Ammon's horn (tissue), 1 donor: Measurements from ENCODE around the gene ACP6.

Experiments
- DNase-seq: peaks from one replicate; pipeline ENCODE4 v3.0.0-alpha.2; 2016; ENCODE audit warnings: low spot score

The ACP6 gene

DNA sequence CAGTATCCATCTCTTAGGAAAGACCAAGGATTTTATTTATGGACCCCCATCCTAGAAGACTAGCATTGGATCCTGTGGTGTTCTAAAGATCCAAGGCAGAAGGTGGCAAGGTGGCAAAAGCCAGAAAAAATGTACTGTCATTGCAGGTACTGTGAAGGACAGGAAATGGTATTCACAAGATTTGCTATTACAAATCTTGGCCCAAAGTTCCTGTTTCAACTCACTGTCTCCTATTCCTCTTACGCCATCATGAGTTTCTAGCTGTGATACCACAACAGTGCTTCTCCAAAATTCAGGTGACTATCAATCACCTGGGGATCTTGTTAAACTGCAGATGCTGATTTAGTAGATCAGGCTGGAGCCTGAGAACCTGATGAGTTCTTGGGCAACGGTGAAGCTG is 21.4 kb downstream of the ACP6 start:
- DNase-seq, result no peak

DNA sequence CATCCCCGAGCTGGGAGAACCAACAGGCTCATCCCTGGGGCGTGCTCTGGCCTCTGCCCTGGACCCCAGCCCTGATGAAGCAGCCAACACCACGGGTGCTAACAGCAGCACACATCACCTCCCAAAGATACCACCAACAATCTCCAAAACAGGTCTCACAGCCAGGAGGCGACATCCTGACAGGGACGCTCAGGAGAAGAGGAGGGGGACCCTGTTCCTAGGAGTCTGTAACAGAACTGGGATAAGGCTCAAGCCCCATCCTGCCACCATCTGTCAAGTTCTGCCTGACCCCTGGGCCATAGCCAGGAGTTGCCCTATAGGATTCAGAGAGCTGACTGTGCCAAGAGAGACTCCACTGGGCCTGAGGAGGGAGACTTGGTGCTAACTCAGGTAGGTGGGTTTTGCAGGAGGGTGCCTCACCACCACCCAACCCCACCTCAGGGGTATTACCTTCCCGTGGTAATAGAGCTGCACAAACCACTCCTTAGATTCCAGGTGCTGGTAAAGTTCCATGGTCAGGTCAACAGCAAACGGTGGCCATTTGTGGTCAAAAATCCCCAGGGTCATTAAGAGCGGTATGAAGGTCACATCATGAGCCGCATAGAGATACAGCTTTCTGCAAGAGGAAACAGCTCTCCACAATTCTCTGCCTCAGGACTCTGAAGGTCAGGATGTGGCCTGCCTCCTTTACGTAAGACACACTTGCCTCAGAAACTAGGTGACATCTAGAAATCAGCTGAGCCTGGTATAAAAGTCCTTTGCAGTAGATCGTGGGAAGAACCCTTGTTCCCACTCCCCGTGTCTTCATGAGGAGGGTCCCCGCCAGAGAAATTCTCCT is 22.3 kb downstream of the ACP6 start:
- DNase-seq, result no peak

DNA sequence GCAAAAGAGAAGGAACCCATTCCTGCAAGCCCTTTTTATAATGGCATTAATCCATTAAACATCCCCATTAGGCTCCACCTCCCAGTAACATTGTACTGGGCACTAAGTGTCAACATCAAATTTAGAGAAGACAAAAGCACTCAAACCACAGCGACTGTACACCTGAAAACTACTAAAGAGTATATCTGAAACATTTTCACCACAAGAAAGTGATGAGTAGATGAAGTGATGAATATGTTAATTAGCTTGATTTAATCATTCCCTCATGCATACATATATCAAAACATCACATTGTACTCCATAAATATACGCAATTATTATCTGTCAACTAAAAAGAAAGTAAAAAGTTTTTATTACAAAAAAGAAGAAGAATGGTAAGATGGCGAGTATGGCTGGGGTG is 26.4 kb downstream of the ACP6 start:
- no peak for DNase-seq

DNA sequence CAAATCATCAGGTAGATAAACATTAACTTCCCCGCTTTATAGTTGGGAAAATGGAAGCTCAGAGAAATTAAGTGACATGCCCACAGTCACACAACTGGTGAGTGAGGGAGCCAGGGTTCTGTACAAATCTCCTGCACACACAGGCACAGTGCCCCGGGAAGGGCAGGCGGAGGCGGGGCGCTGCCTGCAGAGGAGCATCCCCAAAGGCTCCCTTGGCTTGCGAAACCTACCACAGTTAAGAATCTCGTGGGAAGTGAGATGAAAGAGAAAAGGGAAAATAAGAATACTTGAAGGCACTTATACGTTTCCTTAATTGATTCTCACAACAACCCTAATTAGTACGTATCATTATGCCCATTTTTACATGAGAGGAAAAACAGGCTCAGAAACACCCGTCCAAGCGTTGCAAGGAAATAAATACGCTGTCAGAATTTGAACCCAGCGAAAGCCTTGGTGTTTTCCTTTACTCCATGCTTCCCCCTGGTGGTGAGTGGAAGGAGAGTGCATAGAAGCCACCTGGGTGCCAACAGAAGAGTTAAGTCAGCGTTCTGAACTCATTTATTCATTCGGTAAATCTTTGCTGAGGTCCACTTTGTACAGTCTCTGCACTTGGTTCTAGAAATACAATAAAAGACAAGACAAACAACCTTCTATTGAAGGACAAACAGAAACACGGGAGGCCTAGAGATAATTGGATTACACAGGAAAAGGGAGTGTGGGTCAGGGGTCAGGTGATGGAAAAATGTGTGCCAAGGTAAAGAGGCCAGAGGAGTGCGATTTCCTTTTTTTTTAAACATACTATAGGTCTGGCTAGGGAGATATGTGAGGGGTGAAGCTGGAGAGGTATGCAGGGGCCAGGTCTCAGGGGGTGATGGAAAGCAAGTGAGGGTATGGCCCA is 28.4 kb downstream of the ACP6 start:
- peak; percentile 51 for DNase-seq

DNA sequence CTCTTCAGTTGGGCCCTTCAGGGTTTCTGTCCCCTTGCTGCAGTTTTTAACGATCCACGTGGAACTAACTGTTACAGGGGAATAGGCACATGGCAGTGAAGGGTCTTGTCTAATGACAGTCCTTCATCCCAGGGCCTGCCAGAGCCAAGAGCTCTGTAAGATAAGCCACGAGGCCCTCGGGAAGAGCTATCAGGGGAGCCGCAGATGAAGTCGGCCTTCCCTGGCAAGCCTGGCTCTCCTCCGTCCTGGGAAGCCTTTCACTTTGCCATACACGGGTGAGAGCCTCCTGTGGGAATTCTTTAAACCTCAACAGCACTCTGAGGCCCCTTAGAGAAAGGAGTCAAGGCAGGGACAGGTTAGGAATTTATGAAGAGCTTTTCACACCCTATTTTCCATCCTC is 29.0 kb downstream of the ACP6 start:
- no peak for DNase-seq

DNA sequence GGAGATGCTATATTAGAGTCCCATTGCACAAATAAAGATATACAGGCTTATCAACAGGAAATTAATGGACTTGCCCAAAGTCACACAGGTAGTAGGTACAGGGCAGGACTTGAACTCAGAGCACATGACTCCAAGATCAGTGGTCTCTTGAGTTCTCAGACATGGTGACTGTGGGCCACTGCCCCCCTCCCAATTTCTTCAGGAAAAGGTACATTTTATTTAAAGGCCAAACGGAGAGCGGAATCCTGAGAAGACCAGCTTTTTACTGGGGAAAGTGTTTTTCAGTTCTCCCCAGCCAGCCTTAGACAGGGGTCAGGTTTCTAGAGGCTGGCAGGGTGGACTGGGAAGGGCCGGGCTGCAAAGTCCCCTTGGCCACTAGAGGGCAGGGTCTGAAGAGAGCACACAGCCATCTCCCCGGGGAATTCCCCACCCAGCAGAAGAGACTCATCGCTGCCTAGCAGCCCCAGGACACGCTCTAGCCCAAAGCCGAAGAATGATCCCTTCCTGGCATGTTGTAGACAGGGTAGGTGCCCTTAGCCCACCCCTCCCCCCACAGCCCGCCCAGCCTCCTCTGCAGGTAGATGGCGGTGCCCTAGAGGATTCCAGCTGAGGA is 29.7 kb downstream of the ACP6 start:
- DNase-seq, result peak; percentile 72

DNA sequence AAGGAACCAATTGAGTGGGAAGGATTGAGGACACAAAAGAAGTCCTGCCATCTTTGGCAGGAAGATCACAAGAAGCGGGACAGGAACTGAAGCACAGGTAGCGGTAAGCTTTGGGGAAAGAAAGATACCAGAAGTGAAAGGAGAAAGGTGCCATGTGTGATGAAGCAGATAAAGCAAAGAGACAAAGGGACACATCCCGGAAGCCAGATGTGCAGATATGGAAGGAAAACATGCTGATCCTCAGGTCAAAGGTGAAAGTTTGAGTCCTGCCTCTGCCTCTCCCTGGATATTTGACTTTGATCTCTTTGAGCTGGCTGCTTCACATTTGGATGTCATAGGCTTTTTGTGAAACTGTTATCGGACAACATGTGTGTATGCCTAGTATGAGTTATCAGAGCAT is 34.0 kb downstream of the ACP6 start:
- DNase-seq, result no peak

DNA sequence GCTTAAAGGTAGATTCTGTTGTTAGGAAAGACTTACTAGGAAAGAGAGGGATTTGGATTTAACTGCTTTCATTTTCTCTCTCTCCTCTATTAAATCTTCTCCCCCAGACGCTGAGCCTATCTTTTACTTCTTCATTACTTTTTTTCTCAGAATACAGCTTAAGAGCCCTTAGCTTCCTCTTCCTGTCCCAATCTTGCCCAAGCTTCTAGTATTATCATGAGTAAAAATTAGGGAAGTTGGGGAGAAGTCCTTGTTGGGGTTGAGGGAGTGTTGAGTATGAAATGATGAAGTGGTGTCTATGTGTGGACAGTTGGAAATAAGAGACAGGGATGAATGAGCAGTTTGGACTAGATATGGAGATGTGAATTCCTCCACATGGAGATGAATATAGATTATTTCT is 35.0 kb downstream of the ACP6 start:
- DNase-seq, result peak; percentile 37

DNA sequence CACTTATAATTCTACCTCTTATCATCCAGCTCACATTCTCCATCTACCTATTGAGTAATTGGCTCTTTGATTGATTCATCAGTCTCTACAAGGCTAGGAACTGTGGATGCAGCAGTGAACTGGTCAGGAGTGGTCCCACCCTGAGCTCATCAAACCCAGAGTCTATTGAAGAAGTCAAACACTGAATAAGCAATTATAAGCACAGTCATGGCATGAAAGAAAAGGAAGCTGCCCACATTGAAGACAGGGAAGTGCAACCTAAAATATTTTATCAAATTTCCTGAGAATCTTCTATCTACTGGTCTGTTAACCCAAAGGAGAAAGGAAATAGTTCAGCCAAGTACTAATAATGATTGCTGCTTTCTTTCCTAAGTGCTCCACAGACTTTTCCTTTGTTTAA is 35.7 kb downstream of the ACP6 start:
- no peak for DNase-seq

DNA sequence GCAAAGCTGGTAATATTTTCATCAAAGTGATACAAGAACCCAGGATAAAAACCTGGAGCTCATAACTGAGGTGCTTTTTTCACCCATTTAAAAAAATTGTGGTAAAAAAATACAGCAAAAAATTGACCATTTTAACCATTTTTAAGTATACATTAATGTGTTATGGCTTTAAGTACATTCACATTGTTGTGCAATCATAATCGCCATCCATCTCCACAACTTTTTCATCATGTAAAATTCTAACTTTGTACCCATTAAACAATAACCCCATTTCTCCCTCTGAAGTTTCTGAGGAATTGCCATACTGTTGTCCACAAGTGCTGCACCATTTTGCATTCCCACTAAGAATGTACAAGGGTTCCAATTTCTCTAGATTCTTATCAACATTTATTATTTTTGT is 36.6 kb downstream of the ACP6 start:
- no peak for DNase-seq

DNA sequence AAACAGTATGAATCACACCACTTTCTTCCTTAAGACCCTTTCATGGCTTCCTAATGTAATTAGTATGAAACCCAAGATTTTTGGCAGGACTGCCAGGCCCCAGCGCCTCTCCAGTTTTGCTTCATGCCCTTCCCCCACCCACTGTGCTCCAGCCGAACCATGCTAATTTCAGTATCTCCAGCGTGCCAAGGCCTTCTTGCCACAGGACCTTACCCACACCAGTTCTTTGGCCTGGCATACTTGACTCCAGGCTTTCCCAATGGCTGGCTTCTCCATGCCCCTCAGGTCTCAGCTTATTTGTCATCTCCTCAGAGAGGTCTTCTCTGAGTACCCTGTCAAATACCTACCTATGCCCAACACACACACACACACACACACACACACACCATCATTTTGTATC is 38.5 kb downstream of the ACP6 start:
- no peak for DNase-seq

DNA sequence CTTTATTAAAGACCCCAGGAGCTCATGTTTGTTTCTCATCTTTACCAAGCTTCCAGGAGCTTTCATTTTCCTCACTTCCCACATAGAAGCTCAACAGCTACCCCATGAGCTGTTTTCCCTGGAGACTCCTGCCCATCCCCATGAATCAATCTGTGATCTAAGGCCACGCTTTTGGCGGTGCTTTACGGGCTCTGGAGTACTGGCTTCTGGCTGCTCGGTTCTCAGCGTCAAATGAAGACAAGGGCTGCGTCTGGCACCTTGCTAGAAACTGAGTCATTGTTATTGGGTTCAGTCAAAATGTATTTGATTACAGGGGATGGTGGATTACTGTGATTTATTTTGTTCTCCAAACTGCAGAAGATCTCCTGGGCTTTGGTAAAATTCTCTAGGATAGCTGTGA is 39.9 kb downstream of the ACP6 start:
- DNase-seq, result peak; percentile 48

DNA sequence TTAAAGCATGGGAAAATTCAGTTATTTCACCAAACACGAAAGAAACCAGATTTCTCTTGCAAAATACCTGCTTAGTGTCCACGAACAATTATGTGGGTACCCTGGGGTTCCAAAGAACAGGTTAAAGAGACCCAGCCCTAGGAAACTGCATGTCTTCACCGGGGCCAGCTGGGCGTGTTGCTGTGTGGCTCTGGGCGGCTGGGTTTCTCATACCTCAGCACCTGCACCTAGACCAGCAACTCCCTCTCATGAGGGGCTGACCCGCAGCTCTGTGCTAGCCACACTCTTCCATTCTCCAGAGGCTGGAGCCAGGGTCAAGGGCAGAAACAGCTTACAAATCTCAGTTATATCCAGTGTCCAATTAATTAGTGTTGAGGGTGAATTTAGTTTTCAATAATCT is 40.3 kb downstream of the ACP6 start:
- DNase-seq, result no peak

DNA sequence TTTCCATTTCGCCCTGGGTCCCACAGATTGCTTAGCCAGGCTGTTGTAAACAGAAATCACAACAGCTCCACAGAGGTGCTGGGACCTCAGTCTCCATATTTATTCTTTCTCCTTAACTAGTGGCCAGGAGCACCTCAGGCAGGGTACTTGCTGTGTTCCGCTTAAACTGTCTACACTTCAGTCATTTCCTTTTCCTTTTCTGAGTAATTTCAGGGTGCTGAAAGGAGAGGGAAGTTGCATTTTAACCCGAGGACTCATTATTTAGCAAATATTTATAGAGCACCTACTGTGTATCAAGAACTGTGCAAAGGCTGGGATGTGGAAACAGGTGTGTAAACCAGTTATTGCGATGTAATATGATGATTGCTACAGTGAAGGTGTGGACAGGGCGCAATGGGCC is 41.9 kb downstream of the ACP6 start:
- no peak for DNase-seq

DNA sequence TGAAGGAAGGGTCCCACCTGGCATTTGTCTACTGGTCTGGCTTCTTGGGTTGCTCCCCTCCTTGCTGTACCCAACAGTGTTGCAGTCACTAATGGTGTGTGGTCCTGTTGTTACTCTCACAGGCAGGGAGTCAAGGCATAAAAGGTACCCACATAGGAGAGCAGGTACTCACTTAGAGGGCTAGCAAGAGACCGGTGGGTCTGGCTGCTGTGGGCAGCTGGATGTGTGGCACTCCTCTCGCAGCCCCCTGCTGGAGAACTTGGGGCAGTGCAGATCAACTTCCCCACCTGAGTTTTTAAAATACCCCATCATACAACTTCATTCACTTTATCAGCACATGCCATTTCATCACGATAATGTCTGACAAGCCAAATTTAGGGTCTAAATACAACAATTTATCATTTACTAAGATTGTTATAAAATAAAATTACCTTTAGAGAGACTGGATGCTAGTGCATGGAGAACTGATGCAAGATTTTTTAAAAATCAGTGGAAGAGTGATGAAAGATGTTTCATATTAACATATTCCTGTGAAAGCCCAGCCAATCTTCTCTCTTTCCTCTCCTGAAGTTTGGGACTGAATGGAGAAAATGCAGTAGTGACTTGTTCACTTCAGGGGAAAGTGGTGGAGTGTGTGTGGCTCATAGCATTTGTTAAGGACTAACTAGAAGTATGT is 42.8 kb downstream of the ACP6 start:
- peak; percentile 43 for DNase-seq

DNA sequence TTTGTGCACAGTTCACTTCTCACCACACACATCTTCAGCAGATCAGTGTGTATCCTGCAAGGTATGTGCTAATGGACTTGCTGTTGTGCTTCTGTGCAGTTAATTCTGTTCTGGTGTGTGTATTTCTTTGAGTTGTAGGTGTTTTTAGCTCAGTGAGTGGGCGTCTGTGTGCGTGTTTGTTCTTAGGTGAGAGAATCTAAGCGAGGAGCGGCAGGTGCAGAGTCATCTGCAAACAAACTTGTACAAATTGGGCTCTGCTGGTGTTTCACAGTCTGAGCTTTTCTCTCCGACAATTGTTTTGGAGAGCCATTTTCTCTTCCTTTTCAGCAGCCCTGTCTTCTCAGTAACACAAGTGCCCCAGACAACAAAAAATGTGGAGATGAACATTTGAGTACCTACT is 43.6 kb downstream of the ACP6 start:
- DNase-seq, result no peak

DNA sequence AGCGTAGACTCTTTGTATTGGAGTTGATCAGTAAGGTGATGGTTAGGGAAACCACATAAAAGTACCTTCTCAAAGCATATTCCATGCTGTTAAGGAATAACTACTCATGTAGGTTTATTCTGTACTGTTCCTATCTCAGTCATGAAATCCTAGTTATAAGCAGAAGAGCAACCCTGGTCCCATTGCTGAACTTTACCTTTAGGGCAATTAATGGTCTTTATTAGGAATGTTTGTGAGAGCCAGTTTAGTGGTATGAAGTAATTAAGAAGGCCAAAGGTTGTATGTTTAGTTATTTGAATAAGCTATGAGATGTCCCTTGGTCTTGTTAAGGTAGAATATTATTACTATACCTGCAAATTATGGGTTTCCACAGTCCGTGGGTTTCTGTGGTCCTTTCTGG is 44.0 kb downstream of the ACP6 start:
- DNase-seq, result no peak

DNA sequence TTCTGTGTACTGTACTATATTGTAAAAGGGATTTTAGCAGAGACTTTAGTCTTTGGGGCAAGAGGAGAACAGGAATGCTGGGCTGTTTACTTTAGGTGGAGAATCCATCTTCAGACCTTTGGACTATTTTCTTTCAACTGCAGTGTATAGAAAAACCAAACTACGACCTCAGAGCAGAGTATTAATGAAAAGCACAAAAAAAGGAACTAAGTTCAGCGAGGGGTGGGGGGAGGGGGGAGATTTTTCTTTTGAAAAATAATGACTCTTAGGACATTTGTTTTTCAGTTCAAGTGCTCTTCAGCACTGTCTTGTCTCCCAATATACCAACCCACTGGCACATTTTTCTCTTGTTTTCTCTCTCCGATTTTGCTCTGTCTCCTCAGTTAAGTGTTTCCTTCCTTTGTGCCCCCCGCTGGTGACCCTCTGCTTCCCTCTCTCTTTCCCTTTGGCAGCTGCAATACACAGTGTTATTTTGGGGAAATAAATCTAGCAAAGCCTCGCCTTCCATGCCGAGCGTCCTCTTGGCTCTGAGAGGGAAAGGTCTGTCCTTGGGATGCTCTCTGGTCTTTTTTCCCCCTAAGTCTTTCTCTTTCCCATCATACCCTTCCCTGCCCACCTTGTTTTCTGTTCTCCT is 44.8 kb downstream of the ACP6 start:
- DNase-seq, result no peak

DNA sequence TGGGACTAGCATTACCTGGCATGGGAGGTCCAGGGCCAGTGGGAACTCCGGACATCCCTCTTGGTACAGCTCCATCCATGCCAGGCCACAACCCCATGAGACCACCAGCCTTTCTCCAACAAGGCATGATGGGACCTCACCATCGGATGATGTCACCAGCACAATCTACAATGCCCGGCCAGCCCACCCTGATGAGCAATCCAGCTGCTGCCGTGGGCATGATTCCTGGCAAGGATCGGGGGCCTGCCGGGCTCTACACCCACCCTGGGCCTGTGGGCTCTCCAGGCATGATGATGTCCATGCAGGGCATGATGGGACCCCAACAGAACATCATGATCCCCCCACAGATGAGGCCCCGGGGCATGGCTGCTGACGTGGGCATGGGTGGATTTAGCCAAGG is 45.8 kb downstream of the ACP6 start:
- DNase-seq, result no peak

DNA sequence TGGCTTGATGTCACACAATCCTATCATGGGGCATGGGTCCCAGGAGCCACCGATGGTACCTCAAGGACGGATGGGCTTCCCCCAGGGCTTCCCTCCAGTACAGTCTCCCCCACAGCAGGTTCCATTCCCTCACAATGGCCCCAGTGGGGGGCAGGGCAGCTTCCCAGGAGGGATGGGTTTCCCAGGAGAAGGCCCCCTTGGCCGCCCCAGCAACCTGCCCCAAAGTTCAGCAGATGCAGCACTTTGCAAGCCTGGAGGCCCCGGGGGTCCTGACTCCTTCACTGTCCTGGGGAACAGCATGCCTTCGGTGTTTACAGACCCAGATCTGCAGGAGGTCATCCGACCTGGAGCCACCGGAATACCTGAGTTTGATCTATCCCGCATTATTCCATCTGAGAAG is 46.3 kb downstream of the ACP6 start:
- no peak for DNase-seq

DNA sequence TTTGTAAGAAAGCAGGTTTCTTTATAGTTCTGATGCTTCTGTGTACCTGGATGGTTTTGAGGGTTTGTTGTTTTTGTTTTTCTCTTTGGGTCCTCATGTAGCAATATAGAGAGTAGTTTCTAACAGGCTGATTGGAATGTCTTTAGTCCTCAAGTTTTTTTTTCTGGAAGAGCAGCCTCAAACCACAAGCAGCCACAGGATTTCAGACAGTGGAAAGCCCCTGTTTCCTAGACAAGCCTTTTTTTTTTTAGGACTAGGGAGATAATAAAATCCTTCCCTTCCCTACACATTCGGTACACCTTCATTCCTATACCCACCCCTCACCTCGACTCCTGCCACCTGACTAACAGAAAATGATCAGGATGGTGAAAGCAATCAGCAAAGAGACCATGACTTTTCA is 47.6 kb downstream of the ACP6 start:
- DNase-seq, result no peak

DNA sequence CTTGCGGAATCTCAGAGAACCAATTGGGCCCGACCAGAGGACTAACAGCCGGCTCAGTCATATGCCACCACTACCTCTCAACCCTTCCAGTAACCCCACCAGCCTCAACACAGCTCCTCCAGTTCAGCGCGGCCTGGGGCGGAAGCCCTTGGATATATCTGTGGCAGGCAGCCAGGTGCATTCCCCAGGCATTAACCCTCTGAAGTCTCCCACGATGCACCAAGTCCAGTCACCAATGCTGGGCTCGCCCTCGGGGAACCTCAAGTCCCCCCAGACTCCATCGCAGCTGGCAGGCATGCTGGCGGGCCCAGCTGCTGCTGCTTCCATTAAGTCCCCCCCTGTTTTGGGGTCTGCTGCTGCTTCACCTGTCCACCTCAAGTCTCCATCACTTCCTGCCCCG is 49.8 kb downstream of the ACP6 start:
- no peak for DNase-seq
